Thoracic aorta (tissue), 2 donors: ENCODE measurements around the gene EMC10. TPM values are rescaled to one million over a fixed set of nuclear protein-coding genes. Genes with fewer than 3 reads are reported as not detected.

Source experiments
- ATAC-seq: fragments of 150-250 bp; one replicate; pipeline ENCODE4 v1.8.0; 2017; ENCODE audit warnings: low read depth; ENCODE audit not compliant: insufficient number of reproducible peaks, low FRiP score
- DNase-seq: peaks from one replicate; pipeline ENCODE4 v3.0.0-alpha.2; 2020; ENCODE audit warnings: low spot score
- H3K27ac ChIP-seq, 2 donors: fragments of 200-600 bp; sonication (generic); 1 replicate in 1 of 2; 2 replicates in 1 of 2; pipeline ENCODE4 v1.5.1; 2016; ENCODE audit warnings: mild to moderate bottlenecking in 2 of 2, moderate library complexity in 2 of 2
- H3K27me3 ChIP-seq: fragments of 200-600 bp; sonication (generic); replicated peaks from 2 replicates; pipeline ENCODE4 v1.6.0; 2016; ENCODE audit warnings: mild to moderate bottlenecking; ENCODE audit not compliant: insufficient read depth
- H3K36me3 ChIP-seq: fragments of 200-600 bp; sonication (generic); one replicate; pipeline ENCODE4 v1.5.1; 2016
- H3K4me1 ChIP-seq, 2 donors: fragments of 200-600 bp; sonication (generic); 1 replicate in 1 of 2; 2 replicates in 1 of 2; pipeline versions ENCODE4 v1.5.1 to v1.6.0; 2016; ENCODE audit warnings: low read depth in 2 of 2, mild to moderate bottlenecking in 1 of 2; ENCODE audit not compliant: control insufficient read depth in 1 of 2
- H3K4me3 ChIP-seq: fragments of 200-600 bp; sonication (generic); 2 replicates; pipeline ENCODE4 v1.5.1; 2016; ENCODE audit warnings: mild to moderate bottlenecking
- H3K9me3 ChIP-seq: fragments of 200-600 bp; sonication (generic); 2 replicates; pipeline ENCODE4 v1.5.1; 2016
- total RNA-seq, 2 donors: library from RNA; depleted of rRNA; stranded (reverse); fragments of >200 nt; gene quantifications; one replicate each; pipeline versions ENCODE4 v1.1.0 to v1.2.3, GENCODE V29; 2016
- TF ChIP-seq, protein P1 (sequence below): fragments of 200-600 bp; sonication (generic); IDR thresholded peaks from one replicate; pipeline ENCODE4 v1.5.1; 2019; ENCODE audit warnings: antibody characterized with exemption

Gene EMC10
- total RNA-seq, 2 donors from 2014 or later = 85.6 to 139 TPM

DNA sequence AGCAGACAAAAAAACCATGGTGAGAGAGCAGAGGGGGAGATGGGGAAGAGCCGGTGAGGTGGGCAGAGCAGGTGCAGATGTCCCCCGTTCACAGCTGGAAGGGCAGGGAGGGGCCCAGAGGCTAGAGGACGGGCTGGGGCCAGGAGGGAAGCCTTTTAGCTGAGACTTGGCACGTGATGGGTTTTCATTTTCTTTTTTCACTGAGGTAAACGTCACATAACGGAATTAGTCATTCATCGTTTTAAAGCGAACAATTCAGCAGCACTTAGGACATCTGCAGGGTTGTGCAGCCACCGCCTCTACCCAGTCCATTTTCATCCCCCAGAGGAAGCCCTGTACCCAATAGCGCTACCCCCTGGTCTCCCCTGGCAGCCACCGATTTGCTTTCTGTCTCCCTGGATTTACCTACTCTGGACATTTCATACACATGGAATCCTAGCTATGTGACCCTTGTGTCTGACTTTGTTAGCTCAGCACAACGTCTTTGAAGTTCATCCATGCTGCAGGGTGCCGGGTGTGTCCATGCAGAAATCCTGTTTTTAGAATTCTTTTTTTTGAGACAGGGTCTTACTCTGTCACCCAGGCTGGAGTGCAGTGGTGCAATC lies 16.0 kb upstream of the EMC10 start:
- Histone ChIP-seq H3K27me3 (no peaks in the 10 kb centered on the region), H3K9me3 (no peaks in the 10 kb centered on the region), H3K4me3 (no peak overlapping the region), H3K36me3 (no peaks in the 10 kb centered on the region), H3K4me1 (no peaks in the 10 kb centered on the region), H3K27ac (no peak overlapping the region)
- no peak for DNase-seq
- ATAC-seq = no peak
- TF ChIP-seq, protein P1, sequence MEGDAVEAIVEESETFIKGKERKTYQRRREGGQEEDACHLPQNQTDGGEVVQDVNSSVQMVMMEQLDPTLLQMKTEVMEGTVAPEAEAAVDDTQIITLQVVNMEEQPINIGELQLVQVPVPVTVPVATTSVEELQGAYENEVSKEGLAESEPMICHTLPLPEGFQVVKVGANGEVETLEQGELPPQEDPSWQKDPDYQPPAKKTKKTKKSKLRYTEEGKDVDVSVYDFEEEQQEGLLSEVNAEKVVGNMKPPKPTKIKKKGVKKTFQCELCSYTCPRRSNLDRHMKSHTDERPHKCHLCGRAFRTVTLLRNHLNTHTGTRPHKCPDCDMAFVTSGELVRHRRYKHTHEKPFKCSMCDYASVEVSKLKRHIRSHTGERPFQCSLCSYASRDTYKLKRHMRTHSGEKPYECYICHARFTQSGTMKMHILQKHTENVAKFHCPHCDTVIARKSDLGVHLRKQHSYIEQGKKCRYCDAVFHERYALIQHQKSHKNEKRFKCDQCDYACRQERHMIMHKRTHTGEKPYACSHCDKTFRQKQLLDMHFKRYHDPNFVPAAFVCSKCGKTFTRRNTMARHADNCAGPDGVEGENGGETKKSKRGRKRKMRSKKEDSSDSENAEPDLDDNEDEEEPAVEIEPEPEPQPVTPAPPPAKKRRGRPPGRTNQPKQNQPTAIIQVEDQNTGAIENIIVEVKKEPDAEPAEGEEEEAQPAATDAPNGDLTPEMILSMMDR = no peak

DNA sequence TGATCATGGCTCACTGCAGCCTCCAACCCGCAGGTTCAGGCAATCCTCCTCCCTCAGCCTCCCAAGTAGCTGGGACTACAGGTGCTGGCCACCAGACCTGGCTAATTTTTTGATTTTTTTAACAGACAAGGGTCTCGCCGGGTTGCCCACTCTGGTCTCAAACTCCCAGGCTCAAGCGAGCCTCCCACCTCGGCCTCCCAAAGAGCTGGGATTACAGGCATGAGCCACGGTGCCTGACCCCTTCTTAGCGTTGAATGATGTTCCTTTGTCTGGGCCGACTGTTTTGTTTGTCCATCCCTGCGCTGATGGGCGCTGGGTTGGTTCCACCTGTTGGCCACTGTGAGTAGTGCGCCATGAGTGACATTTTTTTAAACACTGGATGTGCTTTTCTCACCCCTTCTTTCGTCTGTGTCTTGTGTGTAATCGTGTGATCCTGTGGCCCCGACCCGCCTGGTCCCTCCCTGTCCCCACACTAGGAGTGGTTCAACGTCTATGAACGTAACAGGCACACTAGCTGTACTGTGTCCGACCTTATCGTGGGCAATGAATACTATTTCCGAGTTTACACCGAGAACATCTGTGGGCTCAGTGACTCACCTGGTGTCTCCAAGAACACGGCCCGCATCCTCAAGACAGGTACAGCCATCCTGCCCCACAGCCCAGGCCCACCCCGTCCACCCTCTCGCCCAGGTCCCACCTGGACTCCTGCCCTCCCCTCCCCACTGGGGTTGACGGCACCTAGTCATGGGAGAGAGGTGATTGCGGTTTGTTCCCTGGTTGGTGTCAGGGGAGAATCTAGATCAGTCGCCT lies 15.0 kb upstream of the EMC10 start:
- Histone ChIP-seq H3K4me1 (no peaks in the 10 kb centered on the region), H3K36me3 (no peaks in the 10 kb centered on the region), H3K27ac (no peak overlapping the region), H3K9me3 (no peaks in the 10 kb centered on the region), H3K27me3 (no peaks in the 10 kb centered on the region), H3K4me3 (no peak overlapping the region)
- TF ChIP-seq, protein P1 = peak; percentile 66
- ATAC-seq = no peak
- DNase-seq = no peak

DNA sequence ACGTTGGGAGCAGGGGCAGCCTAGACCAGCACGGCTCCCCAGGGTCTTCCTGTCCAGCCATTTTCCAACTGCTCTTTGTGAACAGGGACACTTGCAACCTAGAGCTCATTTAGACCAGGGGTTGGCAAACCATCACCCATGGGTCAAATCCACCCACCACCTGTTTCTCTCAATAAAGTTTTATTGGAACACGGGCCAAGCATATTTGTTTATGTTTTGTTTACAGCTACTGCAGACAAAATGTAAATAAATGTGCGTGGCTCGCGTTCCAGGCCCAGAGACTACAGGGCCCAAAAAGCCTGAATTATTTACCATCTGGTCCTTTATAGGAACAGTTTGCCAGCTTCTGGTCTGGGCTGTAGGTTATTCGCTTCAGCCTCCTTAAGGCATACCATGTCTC lies 13.3 kb upstream of the EMC10 start:
- no peak overlapping the region for H3K4me3 ChIP-seq
- H3K27me3 ChIP-seq = no peaks in the 10 kb centered on the region
- H3K36me3 ChIP-seq = no peaks in the 10 kb centered on the region
- DNase-seq (no peak), ATAC-seq (no peak)
- TF ChIP-seq, protein P1 = no peak
- H3K9me3 ChIP-seq = no peaks in the 10 kb centered on the region
- no peak overlapping the region for H3K27ac ChIP-seq
- H3K4me1 ChIP-seq = no peaks in the 10 kb centered on the region

DNA sequence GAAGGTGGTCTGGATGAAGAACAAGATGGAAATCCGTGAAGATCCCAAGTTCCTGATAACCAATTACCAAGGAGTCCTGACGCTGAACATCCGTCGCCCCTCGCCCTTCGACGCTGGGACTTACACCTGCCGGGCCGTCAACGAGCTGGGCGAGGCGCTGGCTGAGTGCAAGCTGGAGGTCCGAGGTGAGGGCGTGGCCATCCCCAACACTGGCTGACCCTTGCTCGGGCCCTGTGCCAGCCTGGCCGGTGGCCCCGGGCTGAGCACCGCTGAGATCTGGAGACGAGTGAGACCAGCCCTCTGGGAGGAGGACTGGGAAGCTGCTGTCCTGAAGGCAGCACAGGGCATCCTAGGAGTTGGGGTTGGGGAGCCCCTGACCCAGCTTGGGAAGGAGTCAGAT lies 12.0 kb upstream of the EMC10 start:
- H3K27ac ChIP-seq = no peak overlapping the region
- no peaks in the 10 kb centered on the region for H3K4me1 ChIP-seq
- TF ChIP-seq, protein P1 = no peak
- H3K36me3 ChIP-seq = no peaks in the 10 kb centered on the region
- H3K9me3 ChIP-seq = no peaks in the 10 kb centered on the region
- no peak for ATAC-seq
- no peaks in the 10 kb centered on the region for H3K27me3 ChIP-seq
- no peak overlapping the region for H3K4me3 ChIP-seq
- DNase-seq = no peak

DNA sequence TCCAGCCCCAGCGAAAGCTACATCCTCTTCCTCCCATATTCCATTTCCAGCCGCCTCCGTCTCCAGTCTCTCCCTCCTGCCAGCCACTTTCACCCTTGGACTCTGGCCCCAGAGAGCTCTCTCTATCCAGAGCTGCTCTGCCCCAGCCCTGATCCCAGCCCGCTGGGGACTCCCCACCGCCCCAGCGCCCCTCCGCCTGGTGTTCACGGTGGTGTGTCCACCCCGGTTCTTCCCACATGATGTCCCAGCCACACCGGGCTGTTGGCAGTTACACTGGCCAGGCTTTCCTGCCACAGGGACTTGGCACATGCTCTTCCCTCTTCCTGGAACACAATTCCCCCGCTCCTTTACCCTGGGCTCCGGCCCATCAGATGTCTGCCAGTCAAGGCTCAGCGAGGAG lies 11.3 kb upstream of the EMC10 start:
- no peak for ATAC-seq

More for the DNA sequence above, 11.3 kb upstream of the EMC10 start:
- Histone ChIP-seq H3K27me3 (no peaks in the 10 kb centered on the region), H3K36me3 (no peaks in the 10 kb centered on the region), H3K4me1 (no peaks in the 10 kb centered on the region), H3K4me3 (no peak overlapping the region), H3K27ac (no peak overlapping the region), H3K9me3 (no peaks in the 10 kb centered on the region)
- DNase-seq = no peak
- TF ChIP-seq, protein P1 = no peak
